ENCODE results near the gene LRRK2.

DNA sequence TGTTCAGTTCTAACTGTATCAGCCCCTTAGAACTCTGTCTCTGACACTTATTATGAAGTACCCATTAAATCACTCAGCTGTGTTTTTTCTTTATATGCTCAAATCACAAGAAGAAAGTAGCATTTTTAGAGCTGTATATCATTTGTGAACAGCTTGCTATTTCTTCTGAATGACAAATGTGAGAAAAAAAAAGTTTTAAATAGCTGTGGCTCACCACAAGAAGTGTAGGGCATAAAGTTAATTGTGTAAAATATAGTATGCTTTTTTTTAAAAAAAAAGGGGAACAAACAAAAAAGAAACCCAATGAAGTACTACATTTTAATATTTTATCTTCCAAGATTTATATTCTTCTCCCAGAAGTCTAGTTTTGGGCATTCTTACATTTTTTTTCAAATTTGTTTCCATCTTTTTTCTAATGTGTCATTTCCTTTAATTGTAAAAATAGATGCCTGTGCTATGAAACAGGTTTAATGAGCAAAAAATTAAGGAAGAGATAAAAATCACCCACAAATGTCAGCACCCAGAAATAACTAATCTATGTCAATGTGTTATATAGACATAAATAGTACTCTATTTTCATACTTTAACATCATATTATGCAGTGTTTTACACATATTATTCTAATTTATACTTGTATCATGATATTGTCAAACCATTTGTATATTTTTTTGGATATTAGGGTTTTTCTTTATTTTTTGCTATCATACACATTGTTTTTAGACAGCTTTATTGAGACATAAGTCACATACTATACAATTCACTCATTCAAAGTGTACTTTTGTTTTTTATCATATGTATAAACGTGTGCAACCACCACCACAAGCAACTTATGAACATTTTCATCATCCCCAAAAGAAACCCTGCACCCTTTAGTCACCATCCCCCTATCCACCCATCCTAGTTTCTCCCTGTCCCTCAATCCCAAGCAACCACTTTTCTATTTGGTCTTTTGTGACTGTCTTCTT is 22.4 kb upstream of the LRRK2 start:
- no peak for TF ChIP-seq POLR2A (IDR thresholded peaks at IDR 0.05)
- TF ChIP-seq, protein P1, sequence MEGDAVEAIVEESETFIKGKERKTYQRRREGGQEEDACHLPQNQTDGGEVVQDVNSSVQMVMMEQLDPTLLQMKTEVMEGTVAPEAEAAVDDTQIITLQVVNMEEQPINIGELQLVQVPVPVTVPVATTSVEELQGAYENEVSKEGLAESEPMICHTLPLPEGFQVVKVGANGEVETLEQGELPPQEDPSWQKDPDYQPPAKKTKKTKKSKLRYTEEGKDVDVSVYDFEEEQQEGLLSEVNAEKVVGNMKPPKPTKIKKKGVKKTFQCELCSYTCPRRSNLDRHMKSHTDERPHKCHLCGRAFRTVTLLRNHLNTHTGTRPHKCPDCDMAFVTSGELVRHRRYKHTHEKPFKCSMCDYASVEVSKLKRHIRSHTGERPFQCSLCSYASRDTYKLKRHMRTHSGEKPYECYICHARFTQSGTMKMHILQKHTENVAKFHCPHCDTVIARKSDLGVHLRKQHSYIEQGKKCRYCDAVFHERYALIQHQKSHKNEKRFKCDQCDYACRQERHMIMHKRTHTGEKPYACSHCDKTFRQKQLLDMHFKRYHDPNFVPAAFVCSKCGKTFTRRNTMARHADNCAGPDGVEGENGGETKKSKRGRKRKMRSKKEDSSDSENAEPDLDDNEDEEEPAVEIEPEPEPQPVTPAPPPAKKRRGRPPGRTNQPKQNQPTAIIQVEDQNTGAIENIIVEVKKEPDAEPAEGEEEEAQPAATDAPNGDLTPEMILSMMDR (IDR thresholded peaks at IDR 0.05) = no peak

Data from prostate gland (tissue), 2 donors.